Stomach (tissue), 9 donors: Measurements from ENCODE around the gene CELF4. TPM values are rescaled to one million over a fixed set of nuclear protein-coding genes. Genes with fewer than 3 reads are reported as not detected.
A peak's percentile ranks its signal among the peaks of the same experiment; 100 is the strongest.

ENCODE experiments used
- DNase-seq, 2 donors: peaks; one replicate each; pipeline versions ENCODE4 v3.0.0 to v3.0.0-alpha.2; 2013 to 2019
- H3K27ac ChIP-seq, 5 donors: fragments of 200-600 bp in 4 of 5; sonication (generic) in 4 of 5; one replicate each; pipeline ENCODE4 v1.5.1; 2013 to 2019; ENCODE audit warnings: mild to moderate bottlenecking in 1 of 5, moderate library complexity in 1 of 5
- H3K27me3 ChIP-seq, 3 donors: fragments of 200-600 bp; sonication (generic); one replicate each; pipeline ENCODE4 v1.5.1; 2017 to 2019; ENCODE audit warnings: mixed run types in 1 of 3
- H3K36me3 ChIP-seq, 4 donors: fragments of 200-600 bp; sonication (generic); 1 replicate in 3 of 4; 2 replicates in 1 of 4; pipeline ENCODE4 v1.5.1; 2016 to 2019
- H3K4me1 ChIP-seq, 4 donors: fragments of 200-600 bp; sonication (generic); one replicate each; pipeline ENCODE4 v1.5.1; 2016 to 2019
- H3K4me3 ChIP-seq, 4 donors: fragments of 200-600 bp; sonication (generic) in 3 of 4; one replicate each; pipeline ENCODE4 v1.5.1; 2016 to 2019; ENCODE audit warnings: mild to moderate bottlenecking in 1 of 4
- H3K9me3 ChIP-seq, 4 donors: fragments of 200-600 bp; sonication (generic); one replicate each; pipeline ENCODE4 v1.5.1; 2016 to 2019
- EP300 ChIP-seq: sonication (generic); formaldehyde crosslinking; IDR thresholded peaks from one replicate; pipeline ENCODE4 v1.6.1; 2017; ENCODE audit warnings: antibody characterized with exemption
- POLR2A ChIP-seq, 4 donors: fragments of 450-650 bp; IDR thresholded peaks; one replicate each; pipeline ENCODE4 v1.6.1; 2016; ENCODE audit warnings: antibody characterized with exemption in 4 of 4, control low read depth in 2 of 4, mild to moderate bottlenecking in 1 of 4, moderate library complexity in 1 of 4
- POLR2AphosphoS5 ChIP-seq, 3 donors: sonication (generic); formaldehyde crosslinking; IDR thresholded peaks; one replicate each; pipeline ENCODE4 v1.6.1; 2016; ENCODE audit warnings: antibody characterized with exemption in 3 of 3
- WGBS, 5 donors: extraction: QIAGEN DNeasy Blood & Tissue Kit in 3 of 5; methylation state at CpG; one replicate each; pipeline versions ENCODE4 v1.1.5 to v1.1.7; 2013 to 2018; 5-methylcytosine and 5-hydroxymethylcytosine counted together
- intact Hi-C: fragments of 100-400 bp; cut with DNase I; formaldehyde crosslinking; loops from one replicate; pipeline ENCODE4 v1.15.1; 2023; ENCODE audit warnings: low total_unique reads
- polyA plus RNA-seq, 3 donors: library from polyadenylated mRNA; stranded (reverse); fragments of 200-250 nt; gene quantifications; one replicate each; pipeline ENCODE4 v1.2.3, GENCODE V29; 2013
- total RNA-seq, 5 donors: library from RNA; depleted of rRNA; stranded (reverse); fragments of >200 nt; gene quantifications; one replicate each; pipeline versions ENCODE4 v1.1.0 to v1.2.3, GENCODE V29; 2014 to 2016
- TF ChIP-seq, protein P1 (sequence below), 7 experiments: fragments of 450-650 bp in 4 of 7; fragments of 200-600 bp in 3 of 7; sonication (generic) in 3 of 7; IDR thresholded peaks; one replicate each; pipeline ENCODE4 v1.5.1; 2016 to 2019; ENCODE audit warnings: antibody characterized with exemption in 7 of 7, control low read depth in 2 of 7, mild to moderate bottlenecking in 1 of 7
- donor health status: healthy with polysubstance abuse.
- donor health status: Bipolar disorder and iron deficiency.
- donor health status: healthy.

CELF4 gene
- total and polyA plus RNA-seq, 8 donors = 0.93 to 2.4 (median 1.8) TPM; not detected in 2

DNA sequence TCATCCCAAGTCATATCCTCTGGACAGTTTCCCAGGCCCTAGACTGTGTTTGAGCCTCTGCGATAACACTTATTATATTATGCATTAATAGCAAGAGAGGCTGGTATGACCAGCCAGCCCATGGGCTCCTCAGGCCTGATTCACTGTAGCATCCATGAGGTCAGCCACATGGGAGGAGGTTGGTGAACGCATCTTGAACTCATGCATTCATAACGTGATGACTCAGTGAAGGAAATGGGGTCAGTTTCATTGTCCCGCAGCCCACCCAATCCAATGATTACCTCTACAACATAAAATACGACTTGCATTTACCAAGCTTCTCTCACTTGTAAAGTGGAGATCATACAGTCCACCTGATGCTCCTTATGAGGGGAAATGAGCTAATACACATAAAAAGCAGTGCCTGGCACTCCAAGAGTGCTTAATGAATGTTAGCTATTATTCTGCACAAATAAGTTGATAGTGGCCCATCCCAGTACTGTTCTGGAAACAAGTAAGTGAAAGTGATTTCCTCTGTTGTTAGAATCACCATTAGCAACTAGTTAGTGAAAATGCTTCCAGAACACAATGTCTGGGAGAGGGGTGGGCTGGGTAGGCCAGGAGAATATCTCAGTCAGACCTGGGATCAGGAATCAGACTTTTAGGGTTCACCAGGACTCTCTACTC is 46.1 kb upstream of the CELF4 start:
- TF ChIP-seq, protein P1, sequence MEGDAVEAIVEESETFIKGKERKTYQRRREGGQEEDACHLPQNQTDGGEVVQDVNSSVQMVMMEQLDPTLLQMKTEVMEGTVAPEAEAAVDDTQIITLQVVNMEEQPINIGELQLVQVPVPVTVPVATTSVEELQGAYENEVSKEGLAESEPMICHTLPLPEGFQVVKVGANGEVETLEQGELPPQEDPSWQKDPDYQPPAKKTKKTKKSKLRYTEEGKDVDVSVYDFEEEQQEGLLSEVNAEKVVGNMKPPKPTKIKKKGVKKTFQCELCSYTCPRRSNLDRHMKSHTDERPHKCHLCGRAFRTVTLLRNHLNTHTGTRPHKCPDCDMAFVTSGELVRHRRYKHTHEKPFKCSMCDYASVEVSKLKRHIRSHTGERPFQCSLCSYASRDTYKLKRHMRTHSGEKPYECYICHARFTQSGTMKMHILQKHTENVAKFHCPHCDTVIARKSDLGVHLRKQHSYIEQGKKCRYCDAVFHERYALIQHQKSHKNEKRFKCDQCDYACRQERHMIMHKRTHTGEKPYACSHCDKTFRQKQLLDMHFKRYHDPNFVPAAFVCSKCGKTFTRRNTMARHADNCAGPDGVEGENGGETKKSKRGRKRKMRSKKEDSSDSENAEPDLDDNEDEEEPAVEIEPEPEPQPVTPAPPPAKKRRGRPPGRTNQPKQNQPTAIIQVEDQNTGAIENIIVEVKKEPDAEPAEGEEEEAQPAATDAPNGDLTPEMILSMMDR (IDR thresholded peaks at IDR 0.05) = no peak
- no peak for TF ChIP-seq POLR2AphosphoS5 (IDR thresholded peaks at IDR 0.05)
- TF ChIP-seq POLR2A (IDR thresholded peaks at IDR 0.05) = no peak
- TF ChIP-seq EP300 = no peak
- 82 to 93% (median 87%) methylated on average over 5 of the region's 5 CpGs for WGBS, 5 donors
- Histone ChIP-seq H3K36me3 (no peaks in the 10 kb centered on the region), H3K9me3 (no peaks in the 10 kb centered on the region), H3K4me1 (no peaks in the 10 kb centered on the region), H3K27ac (no peak overlapping the region), H3K27me3 (no peaks in the 10 kb centered on the region), H3K4me3 (no peak overlapping the region)
- intact Hi-C loops = no loop called here
- DNase-seq = peak in 1 of 2 donors; percentile 9

DNA sequence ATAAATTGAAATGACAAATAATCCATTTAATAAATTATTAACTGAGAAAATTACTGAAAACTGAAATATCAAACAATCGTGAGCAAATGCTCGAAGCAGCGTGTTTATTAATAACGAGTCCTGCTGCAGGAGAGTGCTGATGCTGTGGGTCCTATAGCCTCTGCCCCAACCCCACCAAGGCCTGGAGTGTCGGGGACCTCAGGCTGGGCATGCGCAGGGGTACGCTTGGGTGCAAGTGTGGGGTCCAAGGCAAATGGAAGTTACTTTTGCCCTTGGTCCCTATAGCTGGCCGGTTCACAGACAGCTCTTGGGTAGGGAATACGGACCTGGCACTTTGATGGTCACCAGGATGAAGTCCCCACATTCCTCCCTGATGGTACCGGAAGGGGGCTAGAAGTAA is 43.3 kb upstream of the CELF4 start:
- no peaks in the 10 kb centered on the region for H3K27me3 ChIP-seq
- H3K4me1 ChIP-seq = no peaks in the 10 kb centered on the region
- no peak for DNase-seq
- H3K36me3 ChIP-seq = no peaks in the 10 kb centered on the region
- H3K27ac ChIP-seq = no peak overlapping the region
- H3K9me3 ChIP-seq = no peaks in the 10 kb centered on the region
- H3K4me3 ChIP-seq = no peak overlapping the region
- TF ChIP-seq, protein P1 (IDR thresholded peaks at IDR 0.05) = no peak
- TF ChIP-seq POLR2A (IDR thresholded peaks at IDR 0.05) (no peak), POLR2AphosphoS5 (IDR thresholded peaks at IDR 0.05) (no peak), EP300 (no peak)
- intact Hi-C loops = no loop called here
- 88 to 92% (median 90%) methylated on average over 9 to 10 of the region's 10 CpGs for WGBS, 5 donors

DNA sequence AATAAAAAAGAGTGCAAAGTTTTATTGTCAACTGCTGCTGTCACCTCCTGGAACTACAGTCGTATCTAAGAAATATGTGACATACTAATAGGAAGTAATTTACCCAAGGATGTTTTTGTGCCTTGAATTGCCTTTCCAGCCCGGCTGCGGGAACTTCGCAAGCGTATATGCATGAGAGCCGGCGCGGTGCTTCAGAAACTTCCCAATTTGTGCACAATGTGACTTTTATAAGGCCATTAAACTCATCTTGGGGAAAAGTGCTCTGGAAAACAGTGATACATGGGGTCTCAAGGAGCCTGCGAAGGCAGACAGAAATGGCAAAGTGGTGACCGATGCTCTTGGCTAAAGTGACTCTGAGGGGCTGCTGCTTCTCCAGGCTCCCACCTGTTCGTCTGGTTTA is 41.7 kb upstream of the CELF4 start:
- TF ChIP-seq, protein P1 (IDR thresholded peaks at IDR 0.05) = no peak
- TF ChIP-seq EP300 = no peak
- no peak for TF ChIP-seq POLR2A (IDR thresholded peaks at IDR 0.05)
- no peak for TF ChIP-seq POLR2AphosphoS5 (IDR thresholded peaks at IDR 0.05)
- intact Hi-C loops = no loop called here
- WGBS, 5 donors = 87 to 89% (median 88%) methylated on average over 11 of the region's 11 CpGs
- H3K27me3 ChIP-seq = no peaks in the 10 kb centered on the region
- H3K9me3 ChIP-seq = no peaks in the 10 kb centered on the region
- H3K4me3 ChIP-seq = no peak overlapping the region
- no peak overlapping the region for H3K27ac ChIP-seq
- H3K4me1 ChIP-seq = no peaks in the 10 kb centered on the region
- H3K36me3 ChIP-seq = no peaks in the 10 kb centered on the region
- DNase-seq = no peak

- 74 to 87% (median 84%) methylated on average over 4 of the region's 4 CpGs for WGBS, 5 donors
- intact Hi-C loops = no loop called here
- Histone ChIP-seq H3K4me1 (no peaks in the 10 kb centered on the region), H3K27me3 (no peaks in the 10 kb centered on the region), H3K9me3 (no peaks in the 10 kb centered on the region), H3K36me3 (no peaks in the 10 kb centered on the region), H3K27ac (no peak overlapping the region), H3K4me3 (no peak overlapping the region)
- no peak for DNase-seq
- TF ChIP-seq, protein P1 (IDR thresholded peaks at IDR 0.05) = no peak
- no peak for TF ChIP-seq POLR2AphosphoS5 (IDR thresholded peaks at IDR 0.05)
- TF ChIP-seq EP300 = no peak
- no peak for TF ChIP-seq POLR2A (IDR thresholded peaks at IDR 0.05)
These were observed 38.4 kb upstream of the CELF4 start for GRCh38 chr18:37604032-37604431.
